ENCODE data around the gene ZBTB20.

ZBTB20 gene

DNA sequence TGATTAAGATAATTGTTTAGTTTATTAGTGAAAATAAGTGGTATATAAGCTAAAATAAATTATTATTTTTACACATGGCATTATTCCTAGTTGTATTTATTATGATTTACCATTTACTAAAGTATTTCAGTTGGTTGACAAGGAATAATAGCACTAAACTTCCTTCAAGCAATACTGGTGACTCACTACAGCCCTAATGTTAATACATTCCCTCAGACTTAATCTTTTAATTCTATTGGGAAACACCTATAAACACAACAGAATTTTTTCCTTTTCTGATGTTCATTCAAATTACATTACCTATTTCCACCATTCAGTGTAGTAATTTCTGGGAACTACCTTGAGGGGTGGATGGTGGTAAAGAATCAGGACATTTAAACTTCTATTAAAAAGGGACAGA is 589.3 kb downstream of the ZBTB20 start:
- no peaks in the 10 kb centered on the region for H3K4me1 ChIP-seq (ENCODE audit: control insufficient read depth, insufficient read depth, low read length)
- H3K27me3 ChIP-seq (ENCODE audit: control insufficient read depth, insufficient read depth, low read length) = no peaks in the 10 kb centered on the region
- no peak overlapping the region for H3K9ac ChIP-seq (ENCODE audit: low read depth, low read length)
- no peaks in the 10 kb centered on the region for H3K9me3 ChIP-seq (ENCODE audit: control insufficient read depth, insufficient read depth, low read length)
- H3K4me3 ChIP-seq (ENCODE audit: low read depth, low read length) = no peak overlapping the region
- no peaks in the 10 kb centered on the region for H3K36me3 ChIP-seq (ENCODE audit: control insufficient read depth, insufficient read depth, low read length)

GRCh38 chr3:114556657-114557213 is 590.4 kb downstream of the ZBTB20 start:
- no peak overlapping the region for H3K9ac ChIP-seq (ENCODE audit: low read depth, low read length)
- H3K27me3 ChIP-seq (ENCODE audit: control insufficient read depth, insufficient read depth, low read length) = no peaks in the 10 kb centered on the region
- no peaks in the 10 kb centered on the region for H3K9me3 ChIP-seq (ENCODE audit: control insufficient read depth, insufficient read depth, low read length)
- H3K4me3 ChIP-seq (ENCODE audit: low read depth, low read length) = no peak overlapping the region
- H3K36me3 ChIP-seq (ENCODE audit: control insufficient read depth, insufficient read depth, low read length) = no peaks in the 10 kb centered on the region
- H3K4me1 ChIP-seq (ENCODE audit: control insufficient read depth, insufficient read depth, low read length) = no peaks in the 10 kb centered on the region

DNA sequence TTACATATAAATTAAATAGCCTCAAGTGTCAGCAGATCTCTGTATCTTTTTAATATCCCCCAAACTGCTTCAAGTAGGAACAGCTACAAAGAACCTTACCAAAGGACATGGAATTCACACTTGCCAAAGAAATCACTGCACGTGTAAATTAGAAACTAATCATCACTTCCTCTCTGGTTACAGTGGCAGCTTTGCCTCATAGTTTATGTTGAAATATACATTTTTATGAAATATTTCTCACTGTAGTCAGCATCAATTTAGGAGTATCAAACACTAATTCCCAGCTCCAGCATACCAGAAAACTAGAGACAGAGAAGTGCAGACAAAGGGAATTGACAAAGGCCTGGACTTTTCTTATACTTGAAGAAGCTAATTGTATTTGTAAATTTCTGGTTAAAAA is 592.4 kb downstream of the ZBTB20 start:
- Histone ChIP-seq H3K4me3 (ENCODE audit: low read depth, low read length) (no peak overlapping the region), H3K27me3 (ENCODE audit: control insufficient read depth, insufficient read depth, low read length) (no peaks in the 10 kb centered on the region), H3K9me3 (ENCODE audit: control insufficient read depth, insufficient read depth, low read length) (no peaks in the 10 kb centered on the region), H3K9ac (ENCODE audit: low read depth, low read length) (no peak overlapping the region), H3K4me1 (ENCODE audit: control insufficient read depth, insufficient read depth, low read length) (no peaks in the 10 kb centered on the region), H3K36me3 (ENCODE audit: control insufficient read depth, insufficient read depth, low read length) (no peaks in the 10 kb centered on the region)

DNA sequence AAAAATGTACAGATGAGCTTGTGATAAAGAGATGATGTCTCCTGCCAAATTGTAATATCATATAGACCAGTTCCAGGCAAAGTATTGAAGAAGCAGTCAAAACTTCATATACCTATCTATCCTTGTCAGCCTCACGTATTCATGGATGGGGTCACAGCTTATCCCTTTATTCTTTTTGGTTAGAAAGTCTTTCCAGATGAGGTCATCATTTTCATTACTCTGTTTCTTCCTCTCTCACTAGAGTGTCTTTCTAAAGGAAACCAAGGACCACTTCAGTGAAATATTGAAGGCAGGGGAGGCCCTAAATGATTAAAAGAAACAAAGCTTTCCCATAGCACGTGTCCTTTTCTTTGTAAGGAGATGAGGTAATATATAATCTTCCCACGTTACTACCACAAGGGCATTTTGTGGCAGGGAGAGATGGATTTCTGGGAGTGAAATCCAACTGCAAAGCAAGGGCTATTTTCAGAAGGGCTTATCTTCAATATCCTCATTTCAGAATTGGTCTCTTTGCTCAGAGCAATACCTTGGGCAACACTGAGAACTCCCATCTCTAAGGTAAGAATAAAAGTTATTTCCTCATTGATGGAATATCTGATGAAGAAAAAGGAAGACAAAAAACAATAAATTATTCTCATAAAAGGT is 593.0 kb downstream of the ZBTB20 start:
- Histone ChIP-seq H3K36me3 (ENCODE audit: control insufficient read depth, insufficient read depth, low read length) (no peaks in the 10 kb centered on the region), H3K4me3 (ENCODE audit: low read depth, low read length) (no peak overlapping the region), H3K27me3 (ENCODE audit: control insufficient read depth, insufficient read depth, low read length) (no peaks in the 10 kb centered on the region), H3K9me3 (ENCODE audit: control insufficient read depth, insufficient read depth, low read length) (no peaks in the 10 kb centered on the region), H3K9ac (ENCODE audit: low read depth, low read length) (no peak overlapping the region), H3K4me1 (ENCODE audit: control insufficient read depth, insufficient read depth, low read length) (no peaks in the 10 kb centered on the region)

DNA sequence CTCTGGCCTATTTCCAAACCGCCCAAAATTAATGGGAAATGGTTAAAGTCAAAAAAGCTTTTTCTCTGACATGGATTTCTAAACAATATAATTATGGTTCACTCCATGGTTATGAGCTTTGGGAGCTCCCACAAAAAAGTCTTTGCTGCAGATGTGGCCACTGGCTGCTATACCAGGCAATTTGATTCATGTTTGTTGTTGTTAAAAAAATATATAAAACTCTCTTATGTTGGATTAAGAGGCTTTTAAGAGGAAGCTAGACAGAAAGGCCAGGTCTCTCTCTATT is 594.6 kb downstream of the ZBTB20 start:
- H3K36me3 ChIP-seq (ENCODE audit: control insufficient read depth, insufficient read depth, low read length) = no peaks in the 10 kb centered on the region
- H3K9me3 ChIP-seq (ENCODE audit: control insufficient read depth, insufficient read depth, low read length) = no peaks in the 10 kb centered on the region
- no peak overlapping the region for H3K9ac ChIP-seq (ENCODE audit: low read depth, low read length)
- H3K27me3 ChIP-seq (ENCODE audit: control insufficient read depth, insufficient read depth, low read length) = no peaks in the 10 kb centered on the region
- H3K4me1 ChIP-seq (ENCODE audit: control insufficient read depth, insufficient read depth, low read length) = no peaks in the 10 kb centered on the region
- H3K4me3 ChIP-seq (ENCODE audit: low read depth, low read length) = no peak overlapping the region

GRCh38 chr3:114551770-114552526 is 595.1 kb downstream of the ZBTB20 start:
- H3K27me3 ChIP-seq (ENCODE audit: control insufficient read depth, insufficient read depth, low read length) = no peaks in the 10 kb centered on the region
- H3K36me3 ChIP-seq (ENCODE audit: control insufficient read depth, insufficient read depth, low read length) = no peaks in the 10 kb centered on the region
- no peaks in the 10 kb centered on the region for H3K9me3 ChIP-seq (ENCODE audit: control insufficient read depth, insufficient read depth, low read length)
- H3K4me1 ChIP-seq (ENCODE audit: control insufficient read depth, insufficient read depth, low read length) = no peaks in the 10 kb centered on the region
- no peak overlapping the region for H3K9ac ChIP-seq (ENCODE audit: low read depth, low read length)
- no peak overlapping the region for H3K4me3 ChIP-seq (ENCODE audit: low read depth, low read length)

- Histone ChIP-seq H3K36me3 (ENCODE audit: control insufficient read depth, insufficient read depth, low read length) (no peaks in the 10 kb centered on the region), H3K9me3 (ENCODE audit: control insufficient read depth, insufficient read depth, low read length) (no peaks in the 10 kb centered on the region), H3K4me1 (ENCODE audit: control insufficient read depth, insufficient read depth, low read length) (no peaks in the 10 kb centered on the region), H3K27me3 (ENCODE audit: control insufficient read depth, insufficient read depth, low read length) (no peaks in the 10 kb centered on the region), H3K4me3 (ENCODE audit: low read depth, low read length) (no peak overlapping the region), H3K9ac (ENCODE audit: low read depth, low read length) (no peak overlapping the region)
Observed at GRCh38 chr3:114550165-114550564, 596.9 kb downstream of the ZBTB20 start.

DNA sequence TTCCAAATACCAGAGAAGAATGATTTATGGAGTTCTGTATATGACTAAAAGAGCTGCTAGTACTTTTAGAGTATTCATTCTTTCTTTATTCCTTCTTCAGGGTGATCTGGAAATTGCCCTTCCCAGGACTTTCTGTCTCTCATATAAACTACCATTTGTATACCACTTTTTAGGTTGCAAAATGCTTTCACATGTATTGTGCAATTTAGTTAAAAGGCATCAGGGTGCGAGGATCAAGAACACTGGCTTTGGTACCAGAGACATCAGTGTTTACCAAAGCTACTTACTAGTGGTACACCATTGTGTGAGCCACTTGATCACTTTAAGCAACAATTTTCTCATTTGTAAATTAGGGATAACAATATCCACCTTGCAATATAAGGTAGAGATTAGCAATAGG is 601.9 kb downstream of the ZBTB20 start:
- Histone ChIP-seq H3K9ac (ENCODE audit: low read depth, low read length) (no peak overlapping the region), H3K9me3 (ENCODE audit: control insufficient read depth, insufficient read depth, low read length) (no peaks in the 10 kb centered on the region), H3K4me1 (ENCODE audit: control insufficient read depth, insufficient read depth, low read length) (peaks cover 18% of the 10 kb centered on the region), H3K36me3 (ENCODE audit: control insufficient read depth, insufficient read depth, low read length) (no peaks in the 10 kb centered on the region), H3K4me3 (ENCODE audit: low read depth, low read length) (no peak overlapping the region), H3K27me3 (ENCODE audit: control insufficient read depth, insufficient read depth, low read length) (no peaks in the 10 kb centered on the region)

DNA sequence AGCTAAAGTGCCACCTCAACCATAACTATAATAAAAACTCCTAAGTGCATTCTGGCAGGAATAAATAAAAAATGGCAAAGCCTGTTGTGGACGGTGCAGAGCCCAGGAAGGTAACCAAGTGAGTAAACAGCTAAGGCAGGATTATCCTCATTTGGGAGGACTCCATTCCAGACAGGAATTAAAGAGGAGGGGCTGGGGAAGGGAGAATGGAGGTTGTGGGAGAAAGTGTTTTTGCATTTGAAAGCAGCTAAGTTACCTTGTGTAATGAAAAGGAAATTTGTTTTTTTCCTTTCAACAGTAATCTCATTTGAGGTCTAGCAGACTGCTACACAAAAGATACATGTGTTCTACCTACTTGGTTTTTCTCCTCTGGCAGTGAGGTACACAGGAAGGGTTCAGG is 604.7 kb downstream of the ZBTB20 start:
- Histone ChIP-seq H3K9ac (ENCODE audit: low read depth, low read length) (no peak overlapping the region), H3K4me1 (ENCODE audit: control insufficient read depth, insufficient read depth, low read length) (peaks cover 18% of the 10 kb centered on the region), H3K4me3 (ENCODE audit: low read depth, low read length) (no peak overlapping the region), H3K9me3 (ENCODE audit: control insufficient read depth, insufficient read depth, low read length) (no peaks in the 10 kb centered on the region), H3K27me3 (ENCODE audit: control insufficient read depth, insufficient read depth, low read length) (no peaks in the 10 kb centered on the region), H3K36me3 (ENCODE audit: control insufficient read depth, insufficient read depth, low read length) (no peaks in the 10 kb centered on the region)

- no peaks in the 10 kb centered on the region for H3K9me3 ChIP-seq (ENCODE audit: control insufficient read depth, insufficient read depth, low read length)
- H3K9ac ChIP-seq (ENCODE audit: low read depth, low read length) = no peak overlapping the region
- H3K27me3 ChIP-seq (ENCODE audit: control insufficient read depth, insufficient read depth, low read length) = no peaks in the 10 kb centered on the region
- peaks cover 18% of the 10 kb centered on the region for H3K4me1 ChIP-seq (ENCODE audit: control insufficient read depth, insufficient read depth, low read length)
- no peaks in the 10 kb centered on the region for H3K36me3 ChIP-seq (ENCODE audit: control insufficient read depth, insufficient read depth, low read length)
- no peak overlapping the region for H3K4me3 ChIP-seq (ENCODE audit: low read depth, low read length)
Observed at GRCh38 chr3:114539525-114539924, 607.6 kb downstream of the ZBTB20 start.

DNA sequence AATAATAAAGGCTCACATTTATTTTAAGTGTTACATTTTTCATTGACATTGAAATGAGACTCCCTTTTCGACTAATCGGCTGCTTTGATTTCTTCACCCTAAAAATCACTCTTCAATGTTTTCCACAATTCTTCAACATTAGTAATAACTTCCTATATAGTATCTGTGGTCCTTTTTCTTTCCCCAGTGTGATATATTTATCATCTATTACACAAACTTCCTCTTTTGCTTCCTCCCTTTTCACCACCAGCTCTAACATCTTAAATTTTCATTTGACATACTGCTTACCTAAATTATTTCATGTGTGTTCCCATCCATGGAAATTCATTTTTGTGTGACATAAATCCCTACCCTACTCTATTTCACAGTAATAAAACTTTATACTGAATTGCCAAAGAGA is 608.9 kb downstream of the ZBTB20 start:
- Histone ChIP-seq H3K4me3 (ENCODE audit: low read depth, low read length) (no peak overlapping the region), H3K36me3 (ENCODE audit: control insufficient read depth, insufficient read depth, low read length) (no peaks in the 10 kb centered on the region), H3K9ac (ENCODE audit: low read depth, low read length) (no peak overlapping the region), H3K9me3 (ENCODE audit: control insufficient read depth, insufficient read depth, low read length) (no peaks in the 10 kb centered on the region), H3K4me1 (ENCODE audit: control insufficient read depth, insufficient read depth, low read length) (peaks cover 18% of the 10 kb centered on the region), H3K27me3 (ENCODE audit: control insufficient read depth, insufficient read depth, low read length) (no peaks in the 10 kb centered on the region)

DNA sequence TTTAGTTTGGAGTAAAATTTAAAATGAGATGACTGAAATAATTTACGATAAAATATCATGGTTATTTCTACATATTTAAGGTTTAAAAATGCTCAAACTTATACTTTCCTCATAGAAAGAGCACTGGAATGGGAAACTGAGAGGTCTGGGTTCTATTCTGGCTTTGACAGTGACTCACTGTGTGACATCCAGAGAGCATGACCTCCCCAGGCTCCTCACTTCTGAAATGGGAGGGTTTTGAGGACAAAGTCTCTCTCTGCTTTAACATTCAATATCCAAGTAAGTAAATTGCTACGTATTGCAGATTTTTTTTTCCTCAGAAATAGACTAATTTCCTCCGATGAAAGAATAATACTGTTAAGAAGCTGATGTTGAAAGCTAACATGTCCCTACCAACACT is 618.6 kb downstream of the ZBTB20 start:
- H3K4me3 ChIP-seq (ENCODE audit: low read depth, low read length) = no peak overlapping the region
- H3K9ac ChIP-seq (ENCODE audit: low read depth, low read length) = no peak overlapping the region
- no peaks in the 10 kb centered on the region for H3K36me3 ChIP-seq (ENCODE audit: control insufficient read depth, insufficient read depth, low read length)
- no peaks in the 10 kb centered on the region for H3K27me3 ChIP-seq (ENCODE audit: control insufficient read depth, insufficient read depth, low read length)
- H3K4me1 ChIP-seq (ENCODE audit: control insufficient read depth, insufficient read depth, low read length) = no peaks in the 10 kb centered on the region
- no peaks in the 10 kb centered on the region for H3K9me3 ChIP-seq (ENCODE audit: control insufficient read depth, insufficient read depth, low read length)

Data from iPS-15b (cell line).